Measurements from ENCODE around the gene FST. TPM values are rescaled to one million over a fixed set of nuclear protein-coding genes. Genes with fewer than 3 reads are reported as not detected.

Gene FST
- polyA plus RNA-seq, 1 donor from 2014 or later, result 1.3 TPM

- Histone ChIP-seq H3K9me3 (ENCODE audit: low read length) (no peaks in the 10 kb centered on the region), H3F3A (ENCODE audit: insufficient read depth, low read length, poor library complexity, severe bottlenecking) (no peaks in the 10 kb centered on the region), H3K79me2 (replicated peaks; ENCODE audit: insufficient read depth, low read length) (no peaks in the 10 kb centered on the region), H4K20me1 (ENCODE audit: insufficient read depth) (no peaks in the 10 kb centered on the region), H2AFZ (ENCODE audit: low read depth, low read length) (no peak overlapping the region), H3K27ac (ENCODE audit: low read length) (no peak overlapping the region), H3K9me2 (ENCODE audit: insufficient read depth, low read length) (no peaks in the 10 kb centered on the region), H3K4me2 (ENCODE audit: low read length) (no peak overlapping the region), H3K36me3 (ENCODE audit: insufficient read depth, low read length) (no peaks in the 10 kb centered on the region), H3K4me3 (ENCODE audit: low read length) (peak overlapping the region; percentile 1), H3K27me3 (ENCODE audit: insufficient read depth, low read depth, low read length) (no peaks in the 10 kb centered on the region), H3K9ac (ENCODE audit: low read length) (no peak overlapping the region)
- TF ChIP-seq TAF1 (IDR thresholded peaks at IDR 0.05; ENCODE audit: low read depth) (no peak), POLR2AphosphoS5 (IDR thresholded peaks at IDR 0.05) (no peak), EP300 (conservative IDR thresholded peaks at IDR 0.05; ENCODE audit: poor library complexity, severe bottlenecking) (no peak), RAD21 (conservative IDR thresholded peaks at IDR 0.05) (no peak), EZH2 (IDR thresholded peaks at IDR 0.05; ENCODE audit: borderline replicate concordance, insufficient read depth, low read length, poor library complexity, severe bottlenecking) (no peak), MXI1 (conservative IDR thresholded peaks at IDR 0.05; ENCODE audit: poor library complexity, severe bottlenecking) (no peak), SMC3 (conservative IDR thresholded peaks at IDR 0.05; ENCODE audit: poor library complexity) (no peak)
- TF ChIP-seq, protein P1, sequence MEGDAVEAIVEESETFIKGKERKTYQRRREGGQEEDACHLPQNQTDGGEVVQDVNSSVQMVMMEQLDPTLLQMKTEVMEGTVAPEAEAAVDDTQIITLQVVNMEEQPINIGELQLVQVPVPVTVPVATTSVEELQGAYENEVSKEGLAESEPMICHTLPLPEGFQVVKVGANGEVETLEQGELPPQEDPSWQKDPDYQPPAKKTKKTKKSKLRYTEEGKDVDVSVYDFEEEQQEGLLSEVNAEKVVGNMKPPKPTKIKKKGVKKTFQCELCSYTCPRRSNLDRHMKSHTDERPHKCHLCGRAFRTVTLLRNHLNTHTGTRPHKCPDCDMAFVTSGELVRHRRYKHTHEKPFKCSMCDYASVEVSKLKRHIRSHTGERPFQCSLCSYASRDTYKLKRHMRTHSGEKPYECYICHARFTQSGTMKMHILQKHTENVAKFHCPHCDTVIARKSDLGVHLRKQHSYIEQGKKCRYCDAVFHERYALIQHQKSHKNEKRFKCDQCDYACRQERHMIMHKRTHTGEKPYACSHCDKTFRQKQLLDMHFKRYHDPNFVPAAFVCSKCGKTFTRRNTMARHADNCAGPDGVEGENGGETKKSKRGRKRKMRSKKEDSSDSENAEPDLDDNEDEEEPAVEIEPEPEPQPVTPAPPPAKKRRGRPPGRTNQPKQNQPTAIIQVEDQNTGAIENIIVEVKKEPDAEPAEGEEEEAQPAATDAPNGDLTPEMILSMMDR (IDR thresholded peaks at IDR 0.05; ENCODE audit: poor library complexity, severe bottlenecking), result no peak
- TF ChIP-seq, protein P2, sequence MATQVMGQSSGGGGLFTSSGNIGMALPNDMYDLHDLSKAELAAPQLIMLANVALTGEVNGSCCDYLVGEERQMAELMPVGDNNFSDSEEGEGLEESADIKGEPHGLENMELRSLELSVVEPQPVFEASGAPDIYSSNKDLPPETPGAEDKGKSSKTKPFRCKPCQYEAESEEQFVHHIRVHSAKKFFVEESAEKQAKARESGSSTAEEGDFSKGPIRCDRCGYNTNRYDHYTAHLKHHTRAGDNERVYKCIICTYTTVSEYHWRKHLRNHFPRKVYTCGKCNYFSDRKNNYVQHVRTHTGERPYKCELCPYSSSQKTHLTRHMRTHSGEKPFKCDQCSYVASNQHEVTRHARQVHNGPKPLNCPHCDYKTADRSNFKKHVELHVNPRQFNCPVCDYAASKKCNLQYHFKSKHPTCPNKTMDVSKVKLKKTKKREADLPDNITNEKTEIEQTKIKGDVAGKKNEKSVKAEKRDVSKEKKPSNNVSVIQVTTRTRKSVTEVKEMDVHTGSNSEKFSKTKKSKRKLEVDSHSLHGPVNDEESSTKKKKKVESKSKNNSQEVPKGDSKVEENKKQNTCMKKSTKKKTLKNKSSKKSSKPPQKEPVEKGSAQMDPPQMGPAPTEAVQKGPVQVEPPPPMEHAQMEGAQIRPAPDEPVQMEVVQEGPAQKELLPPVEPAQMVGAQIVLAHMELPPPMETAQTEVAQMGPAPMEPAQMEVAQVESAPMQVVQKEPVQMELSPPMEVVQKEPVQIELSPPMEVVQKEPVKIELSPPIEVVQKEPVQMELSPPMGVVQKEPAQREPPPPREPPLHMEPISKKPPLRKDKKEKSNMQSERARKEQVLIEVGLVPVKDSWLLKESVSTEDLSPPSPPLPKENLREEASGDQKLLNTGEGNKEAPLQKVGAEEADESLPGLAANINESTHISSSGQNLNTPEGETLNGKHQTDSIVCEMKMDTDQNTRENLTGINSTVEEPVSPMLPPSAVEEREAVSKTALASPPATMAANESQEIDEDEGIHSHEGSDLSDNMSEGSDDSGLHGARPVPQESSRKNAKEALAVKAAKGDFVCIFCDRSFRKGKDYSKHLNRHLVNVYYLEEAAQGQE (IDR thresholded peaks at IDR 0.05; ENCODE audit: borderline replicate concordance), result no peak
Measured at GRCh38 chr5:53464722-53465121, 15.7 kb upstream of the FST start.

- Histone ChIP-seq H4K20me1 (ENCODE audit: insufficient read depth) (no peaks in the 10 kb centered on the region), H3K79me2 (replicated peaks; ENCODE audit: insufficient read depth, low read length) (no peaks in the 10 kb centered on the region)
Measured at GRCh38 chr5:53469946-53470687, 10.3 kb upstream of the FST start.

More at GRCh38 chr5:53469946-53470687, 10.3 kb upstream of the FST start:
- H2AFZ ChIP-seq (ENCODE audit: low read depth, low read length), result no peak overlapping the region
- H3K9me2 ChIP-seq (ENCODE audit: insufficient read depth, low read length), result no peaks in the 10 kb centered on the region
- no peaks in the 10 kb centered on the region for H3F3A ChIP-seq (ENCODE audit: insufficient read depth, low read length, poor library complexity, severe bottlenecking)
- H3K27me3 ChIP-seq (ENCODE audit: insufficient read depth, low read depth, low read length), result no peaks in the 10 kb centered on the region
- no peak overlapping the region for H3K27ac ChIP-seq (ENCODE audit: low read length)
- H3K4me2 ChIP-seq (ENCODE audit: low read length), result no peak overlapping the region
- TF ChIP-seq MXI1 (conservative IDR thresholded peaks at IDR 0.05; ENCODE audit: poor library complexity, severe bottlenecking) (no peak), EZH2 (IDR thresholded peaks at IDR 0.05; ENCODE audit: borderline replicate concordance, insufficient read depth, low read length, poor library complexity, severe bottlenecking) (no peak), EP300 (conservative IDR thresholded peaks at IDR 0.05; ENCODE audit: poor library complexity, severe bottlenecking) (no peak), POLR2AphosphoS5 (IDR thresholded peaks at IDR 0.05) (no peak), RAD21 (conservative IDR thresholded peaks at IDR 0.05) (no peak), TAF1 (IDR thresholded peaks at IDR 0.05; ENCODE audit: low read depth) (no peak), SMC3 (conservative IDR thresholded peaks at IDR 0.05; ENCODE audit: poor library complexity) (no peak)
- TF ChIP-seq, protein P2 (IDR thresholded peaks at IDR 0.05; ENCODE audit: borderline replicate concordance), result no peak
- TF ChIP-seq, protein P1 (IDR thresholded peaks at IDR 0.05; ENCODE audit: poor library complexity, severe bottlenecking), result no peak
- no peak overlapping the region for H3K9ac ChIP-seq (ENCODE audit: low read length)
- no peaks in the 10 kb centered on the region for H3K36me3 ChIP-seq (ENCODE audit: insufficient read depth, low read length)
- no peaks in the 10 kb centered on the region for H3K9me3 ChIP-seq (ENCODE audit: low read length)
- no peak overlapping the region for H3K4me3 ChIP-seq (ENCODE audit: low read length)

All from neural cell (in vitro differentiated cells).